GM12872 (cell line): ENCODE data around the gene IL23R.

ENCODE experiments used
- CTCF ChIP-seq: IDR thresholded peaks from 3 replicates; pipeline ENCODE4 v1.5.1; 2011; ENCODE audit warnings: low read depth, mild to moderate bottlenecking, low read length, moderate library complexity; ENCODE audit not compliant: insufficient read depth

IL23R gene

GRCh38 chr1:67142931-67143330, 23.3 kb upstream of the IL23R start:
- no peak for TF ChIP-seq CTCF

GRCh38 chr1:67143966-67144365, 22.3 kb upstream of the IL23R start:
- no peak for TF ChIP-seq CTCF

- TF ChIP-seq CTCF: peak; percentile 49; the same call in 2 of the 3 replicates
Observed at GRCh38 chr1:67144696-67145095, 21.6 kb upstream of the IL23R start.

GRCh38 chr1:67146101-67146500, 20.2 kb upstream of the IL23R start:
- no peak for TF ChIP-seq CTCF

- TF ChIP-seq CTCF: no peak
Observed at GRCh38 chr1:67146539-67146938, 19.7 kb upstream of the IL23R start.

GRCh38 chr1:67148516-67149178, 17.6 kb upstream of the IL23R start:
- TF ChIP-seq CTCF: no peak

- TF ChIP-seq CTCF: peak; percentile 84
Observed at GRCh38 chr1:67149179-67149770, 17.0 kb upstream of the IL23R start.
